Muscle of leg (tissue), 11 donors: Measurements from ENCODE around the gene HOXB3. TPM values are rescaled to one million over a fixed set of nuclear protein-coding genes. Genes with fewer than 3 reads are reported as not detected.
A peak's percentile ranks its signal among the peaks of the same experiment; 100 is the strongest.

ENCODE experiments used
- DNase-seq: peaks from one replicate; pipeline ENCODE4 v3.0.0; 2013
- H3K27ac ChIP-seq: one replicate; pipeline ENCODE4 v1.5.1; 2013; ENCODE audit warnings: mild to moderate bottlenecking, low read length, control low read depth
- H3K27me3 ChIP-seq: one replicate; pipeline ENCODE4 v1.6.1; 2013; ENCODE audit warnings: low read length; ENCODE audit not compliant: control insufficient read depth, insufficient read depth
- H3K36me3 ChIP-seq: one replicate; pipeline ENCODE4 v1.6.1; 2013; ENCODE audit warnings: low read length; ENCODE audit not compliant: control insufficient read depth, insufficient read depth
- H3K4me1 ChIP-seq: one replicate; pipeline ENCODE4 v1.6.1; 2013; ENCODE audit warnings: low read length; ENCODE audit not compliant: control insufficient read depth, insufficient read depth
- H3K4me3 ChIP-seq: one replicate; pipeline ENCODE4 v1.5.1; 2013; ENCODE audit warnings: low read length, control low read depth
- H3K9me3 ChIP-seq: replicated peaks from 2 replicates; pipeline ENCODE4 v1.6.1; 2013; ENCODE audit warnings: low read depth, low read length; ENCODE audit not compliant: control insufficient read depth
- WGBS: methylation state at CpG from one replicate; pipeline ENCODE4 v1.1.5; 2013; ENCODE audit warnings: missing lambda C conversion rate; ENCODE audit not compliant: insufficient coverage; 5-methylcytosine and 5-hydroxymethylcytosine counted together
- polyA plus RNA-seq, 8 donors: library from polyadenylated mRNA; unstranded; fragments of 120-200 nt; gene quantifications; one replicate each; pipeline versions ENCODE4 v1.2.1 to v1.2.3, GENCODE V29; 2013; ENCODE audit warnings: inconsistent platforms in 1 of 8, low replicate concordance in 1 of 8; ENCODE audit not compliant: insufficient read length in 8 of 8, insufficient read depth in 1 of 8
- total RNA-seq: library from RNA; stranded (reverse); fragments of 120-200 nt; gene quantifications from one replicate; pipeline ENCODE4 v1.2.4, GENCODE V29; 2013

Gene HOXB3
- total and polyA plus RNA-seq, 9 donors: 3.1 to 14.6 (median 9.4) TPM

DNA sequence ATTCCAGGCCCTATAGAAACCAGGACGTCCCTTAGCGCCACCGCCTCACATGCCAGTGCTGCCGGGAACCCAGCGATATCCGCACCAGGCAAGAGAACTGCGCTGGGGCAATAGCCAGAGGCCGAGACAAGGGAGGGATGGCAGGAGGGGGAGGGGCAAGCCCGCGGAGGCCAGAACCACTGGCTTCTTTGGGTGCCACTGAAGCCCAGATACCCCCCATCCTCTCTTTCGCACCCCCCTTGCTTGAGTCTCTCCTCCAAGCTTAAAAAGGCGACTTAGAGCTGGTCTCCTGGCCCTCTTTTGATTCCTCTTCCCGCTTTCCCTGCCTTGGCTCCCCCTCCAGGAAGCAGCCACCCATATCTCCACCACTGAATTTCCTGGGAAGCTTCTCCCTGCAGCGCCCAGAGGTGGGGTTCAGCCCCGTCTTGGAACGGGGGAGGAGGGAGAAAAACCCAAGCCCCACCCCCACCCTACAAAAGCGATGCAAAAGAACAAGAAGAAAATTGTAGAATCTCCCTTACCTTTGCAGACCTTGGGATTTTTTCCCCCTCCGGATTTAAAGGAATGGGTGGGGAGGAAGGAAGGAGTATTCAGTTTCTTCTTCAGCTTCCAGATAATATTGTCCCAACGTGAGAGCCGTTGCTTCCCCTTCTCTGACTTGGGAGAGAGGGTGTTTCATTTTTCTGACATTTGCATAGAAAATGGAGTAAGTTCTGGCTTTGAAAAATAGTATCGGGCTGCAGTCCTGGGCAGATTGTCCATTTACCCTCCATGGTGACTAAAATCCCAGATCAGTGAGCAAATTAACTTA lies 14.1 kb upstream of the HOXB3 start:
- Histone ChIP-seq H3K9me3 (peaks cover 3% of the 10 kb centered on the region), H3K27ac (peak overlapping the region; percentile 65), H3K4me3 (peak overlapping the region; percentile 30), H3K27me3 (peaks cover 99% of the 10 kb centered on the region), H3K36me3 (no peaks in the 10 kb centered on the region), H3K4me1 (peaks cover 6% of the 10 kb centered on the region)
- no peak for DNase-seq
- WGBS: 0% methylated on average over 5 of the region's 21 CpGs

DNA sequence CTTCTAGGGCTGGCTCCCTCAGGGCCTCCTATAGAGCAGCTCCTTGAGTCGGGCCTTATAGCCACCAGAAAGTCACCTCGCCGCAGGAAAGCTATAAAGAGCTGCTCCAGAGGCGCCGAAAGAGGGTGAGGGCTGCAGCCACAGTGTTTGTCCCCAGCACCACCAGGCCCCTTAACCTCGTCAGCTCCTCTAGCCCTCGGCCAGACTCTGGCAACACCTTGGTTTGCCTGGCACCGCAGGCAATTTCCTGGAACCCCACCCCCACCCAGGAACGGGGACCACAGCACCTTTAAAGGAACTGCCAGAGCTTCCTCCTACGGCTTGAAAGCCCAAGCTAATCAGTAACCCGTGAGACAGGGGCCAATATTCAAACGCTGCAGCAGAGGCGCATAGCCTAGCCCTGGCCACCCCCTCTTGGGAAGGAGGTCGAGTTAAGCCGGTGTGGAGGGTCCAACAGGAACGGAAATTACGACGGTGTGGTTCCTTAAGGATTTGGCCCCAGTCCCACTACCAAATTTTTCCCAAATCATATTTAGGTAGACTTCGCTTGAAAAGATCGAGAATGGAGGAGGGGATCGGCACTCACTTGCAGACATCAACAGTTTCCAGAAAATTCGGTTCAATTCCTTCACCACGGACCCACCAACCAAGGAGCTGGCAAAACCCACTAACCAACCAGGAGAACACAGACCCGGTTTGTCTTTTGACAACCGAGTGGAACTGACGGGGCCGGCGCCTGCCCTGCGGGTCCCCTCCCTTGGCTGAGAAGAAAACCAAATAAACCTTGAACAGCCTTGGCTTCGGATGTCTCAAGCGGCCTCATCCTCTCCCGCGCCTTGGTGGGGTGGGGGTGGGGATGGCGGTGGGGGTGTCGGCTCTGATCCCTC lies 11.7 kb upstream of the HOXB3 start:
- H3K36me3 ChIP-seq: no peaks in the 10 kb centered on the region
- H3K9me3 ChIP-seq: peaks cover 3% of the 10 kb centered on the region
- H3K4me3 ChIP-seq: no peak overlapping the region
- H3K4me1 ChIP-seq: peaks cover 19% of the 10 kb centered on the region
- 9% methylated on average over 16 of the region's 35 CpGs for WGBS
- H3K27ac ChIP-seq: no peak overlapping the region
- H3K27me3 ChIP-seq: peaks cover 99% of the 10 kb centered on the region
- DNase-seq: no peak

DNA sequence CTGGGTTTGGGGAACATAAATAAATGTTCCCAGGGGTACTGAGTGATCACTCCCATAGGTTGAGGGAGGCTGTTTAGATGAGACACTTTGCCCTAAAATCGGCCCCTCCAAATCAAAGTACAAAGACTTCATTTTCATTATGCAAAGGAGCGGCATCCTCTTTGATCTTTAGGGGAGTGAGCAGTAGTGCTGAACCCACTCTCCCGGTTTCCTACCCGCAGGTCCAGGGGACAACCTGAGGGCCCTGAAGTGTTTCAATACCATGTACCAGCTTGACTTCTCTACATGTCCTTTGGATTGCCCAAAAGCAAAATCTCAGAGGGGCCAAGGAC lies 11.1 kb upstream of the HOXB3 start:
- Histone ChIP-seq H3K36me3 (no peaks in the 10 kb centered on the region), H3K4me1 (peaks cover 19% of the 10 kb centered on the region), H3K27ac (no peak overlapping the region), H3K9me3 (peaks cover 3% of the 10 kb centered on the region), H3K27me3 (peaks cover 99% of the 10 kb centered on the region), H3K4me3 (no peak overlapping the region)
- WGBS: 27% methylated on average over 3 of the region's 4 CpGs
- no peak for DNase-seq

DNA sequence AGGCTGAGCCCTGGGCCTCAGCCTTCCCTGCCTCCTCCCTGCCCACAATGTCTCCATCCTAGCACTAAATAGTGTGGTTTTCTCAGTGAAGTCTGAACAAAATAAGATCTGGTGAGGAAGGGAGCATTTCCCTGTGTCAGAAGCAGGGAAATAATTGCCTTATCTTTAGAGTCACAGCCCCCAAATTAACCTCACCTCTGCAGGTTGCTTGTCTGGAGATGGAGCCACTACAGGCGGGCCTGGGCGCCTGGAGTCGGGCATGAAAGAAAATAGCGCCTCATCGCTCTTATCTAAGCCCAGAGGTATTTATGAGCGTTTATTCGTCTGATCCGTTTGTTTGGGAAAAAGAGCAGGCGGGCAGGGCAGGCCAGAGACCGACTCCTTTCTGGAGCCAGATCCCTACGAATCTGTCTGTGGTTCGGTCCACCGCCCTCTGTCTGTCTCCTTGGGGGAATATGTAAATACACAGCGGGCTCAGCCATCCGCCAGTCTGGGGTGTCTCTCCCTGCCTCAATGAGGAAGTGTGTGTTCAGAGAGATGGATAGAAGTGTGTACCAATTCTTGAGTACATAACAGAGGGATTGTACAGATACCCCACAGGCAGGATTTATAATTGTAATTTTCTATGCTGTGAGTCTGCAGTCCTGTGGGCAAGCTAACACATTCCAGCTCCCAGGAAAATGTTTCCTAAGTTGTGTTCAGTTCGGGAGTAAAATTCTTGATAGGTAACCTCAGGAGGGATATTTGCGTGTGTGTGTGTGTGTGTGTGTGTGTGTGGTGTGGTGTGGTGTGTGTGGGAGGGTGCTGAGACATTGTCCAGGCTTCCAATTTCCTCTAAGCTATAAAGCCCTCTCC lies 10.4 kb upstream of the HOXB3 start:
- no peak overlapping the region for H3K4me3 ChIP-seq
- H3K27ac ChIP-seq: no peak overlapping the region
- 8% methylated on average over 8 of the region's 17 CpGs for WGBS
- DNase-seq: no peak
- peaks cover 3% of the 10 kb centered on the region for H3K9me3 ChIP-seq
- no peaks in the 10 kb centered on the region for H3K36me3 ChIP-seq
- peaks cover 99% of the 10 kb centered on the region for H3K27me3 ChIP-seq
- peaks cover 19% of the 10 kb centered on the region for H3K4me1 ChIP-seq

- peaks cover 23% of the 10 kb centered on the region for H3K4me1 ChIP-seq
- no CpG with 5 or more reads among the region's 5 CpGs for WGBS
- no peak for DNase-seq
- peaks cover 99% of the 10 kb centered on the region for H3K27me3 ChIP-seq
- peaks cover 3% of the 10 kb centered on the region for H3K9me3 ChIP-seq
- no peaks in the 10 kb centered on the region for H3K36me3 ChIP-seq
- H3K4me3 ChIP-seq: no peak overlapping the region
- no peak overlapping the region for H3K27ac ChIP-seq
Observed at GRCh38 chr17:48599354-48599753, 9.3 kb upstream of the HOXB3 start.

DNA sequence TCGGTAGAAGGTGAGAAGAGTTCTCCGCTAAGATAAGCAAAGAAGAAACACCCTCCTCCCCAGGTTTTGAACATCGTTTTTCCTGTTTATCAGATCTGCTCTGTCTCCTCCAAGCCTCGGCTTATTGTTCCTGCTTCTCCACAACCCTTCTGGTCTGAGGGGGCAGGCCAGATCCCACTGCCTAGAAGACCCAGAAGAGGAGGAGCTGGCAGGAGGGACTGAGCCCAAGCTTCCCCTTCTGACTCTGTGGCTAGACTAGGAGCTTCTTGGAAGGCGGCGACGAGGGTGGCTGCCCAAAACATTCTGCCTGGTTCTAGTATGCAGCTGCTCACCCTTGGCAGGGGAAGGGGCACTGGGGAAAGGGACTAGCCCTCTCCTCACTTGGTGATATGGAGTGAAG lies 8.7 kb upstream of the HOXB3 start:
- H3K27ac ChIP-seq: peak overlapping the region; percentile 10
- no peak overlapping the region for H3K4me3 ChIP-seq
- WGBS: no CpG with 5 or more reads among the region's 7 CpGs

GRCh38 chr17:48597778-48598631 lies 8.0 kb upstream of the HOXB3 start:
- H3K27me3 ChIP-seq: peaks cover 99% of the 10 kb centered on the region
- peaks cover 31% of the 10 kb centered on the region for H3K4me1 ChIP-seq
- no peak for DNase-seq
- H3K36me3 ChIP-seq: no peaks in the 10 kb centered on the region
- peak overlapping the region; percentile 78 for H3K27ac ChIP-seq
- H3K9me3 ChIP-seq: peaks cover under 1% of the 10 kb centered on the region
- H3K4me3 ChIP-seq: peak overlapping the region; percentile 40
- WGBS: under 1% methylated on average over 42 of the region's 68 CpGs

More for the DNA sequence above, 8.7 kb upstream of the HOXB3 start:
- Histone ChIP-seq H3K27me3 (peaks cover 99% of the 10 kb centered on the region), H3K36me3 (no peaks in the 10 kb centered on the region), H3K4me1 (peaks cover 25% of the 10 kb centered on the region), H3K9me3 (peaks cover 3% of the 10 kb centered on the region)
- DNase-seq: no peak

- H3K27ac ChIP-seq: no peak overlapping the region
- peak overlapping the region; percentile 40 for H3K4me3 ChIP-seq
- 1% methylated on average over 12 of the region's 16 CpGs for WGBS
- H3K9me3 ChIP-seq: no peaks in the 10 kb centered on the region
- H3K4me1 ChIP-seq: peaks cover 34% of the 10 kb centered on the region
- no peak for DNase-seq
- H3K27me3 ChIP-seq: peaks cover 99% of the 10 kb centered on the region
- H3K36me3 ChIP-seq: no peaks in the 10 kb centered on the region
Observed at GRCh38 chr17:48597528-48597777, 7.4 kb upstream of the HOXB3 start.

DNA sequence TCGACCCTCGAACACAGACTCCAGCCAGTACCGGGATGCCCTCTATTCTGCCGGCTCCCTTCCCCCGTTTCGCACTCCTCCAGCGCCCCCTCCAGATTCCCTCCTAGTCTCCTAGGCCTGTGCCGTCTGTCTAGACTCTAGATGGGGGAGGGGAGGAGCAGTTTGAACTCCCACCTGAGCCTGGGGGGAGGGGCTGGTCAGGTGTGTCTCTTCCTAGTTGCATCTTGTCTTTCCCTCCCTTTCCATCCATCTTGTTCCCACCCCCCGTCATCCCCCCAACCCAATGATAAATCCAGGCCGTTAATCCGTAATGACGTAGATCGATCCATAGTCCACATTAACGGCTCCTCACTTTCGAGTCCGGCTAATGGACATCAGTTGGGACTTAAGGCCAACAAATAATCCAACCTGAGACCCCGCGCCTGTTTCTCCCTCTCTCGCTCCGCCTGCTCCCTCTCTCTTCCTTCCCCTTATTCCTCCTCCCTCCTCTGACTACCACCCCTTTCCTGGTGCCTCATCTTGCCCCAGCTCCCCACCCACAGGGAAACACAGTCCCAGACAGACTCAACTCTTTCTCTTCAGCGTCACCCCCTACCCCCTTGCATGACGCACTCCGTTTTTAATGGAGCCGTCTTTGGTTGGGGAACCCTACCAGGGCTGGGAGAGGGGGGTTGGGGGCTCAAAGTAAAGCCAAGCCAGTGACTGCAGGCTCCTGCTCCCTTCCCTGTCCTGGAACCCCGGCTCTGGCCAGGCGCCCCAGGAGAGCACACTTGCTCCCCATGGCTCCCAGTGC lies 6.9 kb upstream of the HOXB3 start:
- no peak overlapping the region for H3K27ac ChIP-seq
- peaks cover 33% of the 10 kb centered on the region for H3K4me1 ChIP-seq

More for the DNA sequence above, 6.9 kb upstream of the HOXB3 start:
- WGBS: 12% methylated on average over 14 of the region's 26 CpGs
- no peak for DNase-seq
- Histone ChIP-seq H3K36me3 (no peaks in the 10 kb centered on the region), H3K4me3 (peak overlapping the region; percentile 40), H3K27me3 (peaks cover 99% of the 10 kb centered on the region), H3K9me3 (no peaks in the 10 kb centered on the region)
